HepG2 (cell line): Measurements from ENCODE around the gene SLC39A1. TPM values are rescaled to one million over a fixed set of nuclear protein-coding genes. Genes with fewer than 3 reads are reported as not detected.

ENCODE experiments used
- CEBPB ChIP-seq: IDR thresholded peaks from 2 replicates; pipeline ENCODE4 v1.6.1; 2011; ENCODE audit warnings: low read depth, low read length, improper control_type of control experiment, borderline replicate concordance
- CENPT ChIP-seq: sonication (generic); formaldehyde crosslinking; IDR thresholded peaks from 2 replicates; pipeline ENCODE4 v1.8.0; 2022; ENCODE audit warnings: low read depth, mild to moderate bottlenecking, moderate library complexity, missing genetic modification reagents
- JUN ChIP-seq: sonication (generic); formaldehyde crosslinking; IDR thresholded peaks from 2 replicates; pipeline ENCODE4 v1.4.0; 2020; ENCODE audit warnings: mild to moderate bottlenecking, missing genetic modification reagents
- MEIS1 ChIP-seq: sonication (generic); formaldehyde crosslinking; IDR thresholded peaks from 2 replicates; pipeline ENCODE4 v1.9.0; 2021; ENCODE audit warnings: mild to moderate bottlenecking, missing genetic modification reagents, moderate library complexity, borderline replicate concordance
- NCOA2 ChIP-seq: sonication (generic); formaldehyde crosslinking; IDR thresholded peaks from 2 replicates; pipeline ENCODE4 v1.8.0; 2022; ENCODE audit warnings: inconsistent platforms
- NFYC ChIP-seq: IDR thresholded peaks from 2 replicates; pipeline ENCODE4 v1.6.1; 2016; ENCODE audit warnings: missing genetic modification reagents, missing compliant biosample characterization
- PHF21A ChIP-seq: sonication (generic); formaldehyde crosslinking; IDR thresholded peaks from 2 replicates; pipeline ENCODE4 v1.5.0; 2020; ENCODE audit warnings: mild to moderate bottlenecking, missing genetic modification reagents
- PPARG ChIP-seq: conservative IDR thresholded peaks from 2 replicates; pipeline ENCODE4 v1.6.1; 2016; ENCODE audit warnings: missing biosample characterization, missing genetic modification reagents
- SNAPC5 ChIP-seq: sonication (generic); formaldehyde crosslinking; IDR thresholded peaks from 2 replicates; pipeline ENCODE4 v1.8.1; 2023; ENCODE audit warnings: mild to moderate bottlenecking, missing genetic modification reagents, borderline replicate concordance
- TAF15 ChIP-seq: fragments of 200-400 bp; formaldehyde crosslinking; IDR thresholded peaks from one replicate; pipeline ENCODE4 v1.6.1; 2018; ENCODE audit warnings: mild to moderate bottlenecking, low read depth, low read length; ENCODE audit not compliant: poor library complexity, severe bottlenecking
- ZNF318 ChIP-seq: sonication (generic); formaldehyde crosslinking; IDR thresholded peaks from 2 replicates; pipeline ENCODE4 v1.4.0; 2020; ENCODE audit warnings: mild to moderate bottlenecking, missing genetic modification reagents
- ZNF567 ChIP-seq: sonication (generic); formaldehyde crosslinking; IDR thresholded peaks from 2 replicates; pipeline ENCODE4 v1.8.1; 2023; ENCODE audit warnings: mild to moderate bottlenecking, missing genetic modification reagents, borderline replicate concordance
- ZNF660 ChIP-seq: sonication (generic); formaldehyde crosslinking; IDR thresholded peaks from 2 replicates; pipeline ENCODE4 v1.5.1; 2020; ENCODE audit warnings: mild to moderate bottlenecking, low read depth, missing genetic modification reagents, borderline replicate concordance
- ZNF704 ChIP-seq: sonication (generic); formaldehyde crosslinking; IDR thresholded peaks from 2 replicates; pipeline ENCODE4 v1.8.1; 2023; ENCODE audit warnings: mild to moderate bottlenecking, inconsistent platforms, moderate library complexity, missing genetic modification reagents, borderline replicate concordance
- ZNF772 ChIP-seq: sonication (generic); formaldehyde crosslinking; IDR thresholded peaks from 2 replicates; pipeline ENCODE4 v1.5.0; 2020; ENCODE audit warnings: mild to moderate bottlenecking, missing genetic modification reagents
- ZNF816 ChIP-seq: sonication (generic); formaldehyde crosslinking; IDR thresholded peaks from 2 replicates; pipeline ENCODE4 v1.8.0; 2022; ENCODE audit warnings: missing genetic modification reagents, mild to moderate bottlenecking, borderline replicate concordance
- polyA plus RNA-seq, 8 experiments: library from polyadenylated mRNA; depleted of rRNA in 3 of 8; stranded (reverse) in 7 of 8; unstranded in 1 of 8; fragments of >200 nt; fragmentation: Illumina TruSeq in 4 of 8; extraction: Trizol in 4 of 8; gene quantifications; 2 replicates each; pipeline versions ENCODE4 v1.2.1 to v1.2.3, GENCODE V29; 2011 to 2016; ENCODE audit warnings: low read depth in 4 of 8, missing spikeins in 1 of 8, mixed read lengths in 1 of 8; ENCODE audit not compliant: insufficient read depth in 1 of 8
- total RNA-seq, 5 experiments: library from RNA; depleted of rRNA; stranded (reverse); fragments of >200 nt; fragmentation: Illumina TruSeq; extraction: Trizol; gene quantifications; 2 replicates each; pipeline ENCODE4 v1.2.3, GENCODE V29; 2016; ENCODE audit warnings: low read depth in 1 of 5
- TF ChIP-seq, protein P1 (sequence below): sonication (generic); formaldehyde crosslinking; IDR thresholded peaks from 2 replicates; pipeline ENCODE4 v1.5.0; 2020; ENCODE audit warnings: missing genetic modification reagents

SLC39A1 gene
- total and polyA plus RNA-seq, 2 of the 13 experiments (the other 11 are each of a cell fraction or from before 2014, with no cell fraction given), result 71.2 to 78.4 TPM

- TF ChIP-seq ZNF318, result no peak; the same call in 1 of the 2 replicates
- TF ChIP-seq PPARG (CRISPR knock-in tag), result 0 out of 2 replicates have a peak, but pooled peaks have one; percentile 18
- TF ChIP-seq ZNF704 (CRISPR knock-in tag), result no peak
- no peak for TF ChIP-seq ZNF660 (CRISPR knock-in tag)
- TF ChIP-seq MEIS1, result 0 out of 2 replicates have a peak, but pooled peaks have one; percentile 61
- TF ChIP-seq NCOA2, result peak; percentile 35; the same call in 1 of the 2 replicates
- no peak for TF ChIP-seq CENPT (CRISPR knock-in tag)
- peak; percentile 60 for TF ChIP-seq NFYC (CRISPR knock-in tag)
- TF ChIP-seq SNAPC5 (CRISPR knock-in tag), result peak; percentile 63; the same call in 1 of the 2 replicates
- no peak for TF ChIP-seq TAF15
- TF ChIP-seq PHF21A (CRISPR knock-in tag), result peak; percentile 81
- TF ChIP-seq ZNF816, result peak; percentile 93; the same call in 1 of the 2 replicates
- no peak for TF ChIP-seq JUN (CRISPR knock-in tag)
- TF ChIP-seq CEBPB, result peak; percentile 31; the same call in 1 of the 2 replicates
- TF ChIP-seq ZNF567 (CRISPR knock-in tag), result peak; percentile 69; the same call in 1 of the 2 replicates
- no peak; the same call in 1 of the 2 replicates for TF ChIP-seq ZNF772
- TF ChIP-seq, protein P1, sequence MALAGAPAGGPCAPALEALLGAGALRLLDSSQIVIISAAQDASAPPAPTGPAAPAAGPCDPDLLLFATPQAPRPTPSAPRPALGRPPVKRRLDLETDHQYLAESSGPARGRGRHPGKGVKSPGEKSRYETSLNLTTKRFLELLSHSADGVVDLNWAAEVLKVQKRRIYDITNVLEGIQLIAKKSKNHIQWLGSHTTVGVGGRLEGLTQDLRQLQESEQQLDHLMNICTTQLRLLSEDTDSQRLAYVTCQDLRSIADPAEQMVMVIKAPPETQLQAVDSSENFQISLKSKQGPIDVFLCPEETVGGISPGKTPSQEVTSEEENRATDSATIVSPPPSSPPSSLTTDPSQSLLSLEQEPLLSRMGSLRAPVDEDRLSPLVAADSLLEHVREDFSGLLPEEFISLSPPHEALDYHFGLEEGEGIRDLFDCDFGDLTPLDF (CRISPR knock-in tag), result peak; percentile 80
These were observed 14.2 kb upstream of the SLC39A1 start, which contains the start of gene JTB (continued) for GRCh38 chr1:153977250-153978240.
